Adrenal gland (tissue), 5 donors: ENCODE results near the gene SPAAR.

Experiments
- POLR2A ChIP-seq, 2 donors: fragments of 450-650 bp; IDR thresholded peaks; one replicate each; pipeline ENCODE4 v1.6.1; 2017; ENCODE audit warnings: antibody characterized with exemption in 2 of 2, mild to moderate bottlenecking in 2 of 2, moderate library complexity in 1 of 2
- TF ChIP-seq, protein P1 (sequence below), 6 experiments: fragments of 450-650 bp in 4 of 6; fragments of 200-600 bp in 2 of 6; sonication (generic) in 1 of 6; IDR thresholded peaks; 1 replicate in 5 of 6; 2 replicates in 1 of 6; pipeline versions ENCODE4 v1.5.1 to v1.8.0; 2016 to 2021; ENCODE audit warnings: antibody characterized with exemption in 6 of 6, mild to moderate bottlenecking in 2 of 6, moderate library complexity in 1 of 6
- donor health status: DM: no; HTN: no; CAD: no.

DNA sequence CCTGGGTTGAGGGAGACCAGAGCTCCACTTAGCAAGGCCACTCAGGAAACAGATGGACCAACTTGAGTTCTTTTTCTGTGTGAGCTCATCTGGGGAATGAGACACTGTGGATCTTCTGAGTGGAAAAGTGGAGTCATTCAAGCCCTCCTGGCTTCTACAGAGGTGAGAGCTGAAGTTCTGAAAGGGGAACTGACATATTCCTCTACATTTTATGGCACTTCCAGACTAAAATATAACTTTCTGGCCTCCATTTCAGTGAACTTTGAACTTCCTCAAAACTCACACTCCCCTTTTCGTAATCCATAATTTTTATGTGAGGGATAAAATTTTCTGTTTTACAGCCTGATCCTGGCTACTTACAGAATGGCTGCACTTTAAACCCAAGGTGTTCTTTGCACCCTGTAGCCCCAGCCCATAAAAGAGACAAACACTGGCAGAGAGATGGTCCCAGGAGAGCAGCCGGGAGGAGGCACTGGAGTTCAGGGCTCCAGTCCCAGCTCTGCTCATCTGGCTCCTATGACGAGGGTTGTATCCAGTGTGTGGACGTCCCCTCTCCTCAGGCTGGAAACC is 10.8 kb downstream of the SPAAR start:
- TF ChIP-seq, protein P1, sequence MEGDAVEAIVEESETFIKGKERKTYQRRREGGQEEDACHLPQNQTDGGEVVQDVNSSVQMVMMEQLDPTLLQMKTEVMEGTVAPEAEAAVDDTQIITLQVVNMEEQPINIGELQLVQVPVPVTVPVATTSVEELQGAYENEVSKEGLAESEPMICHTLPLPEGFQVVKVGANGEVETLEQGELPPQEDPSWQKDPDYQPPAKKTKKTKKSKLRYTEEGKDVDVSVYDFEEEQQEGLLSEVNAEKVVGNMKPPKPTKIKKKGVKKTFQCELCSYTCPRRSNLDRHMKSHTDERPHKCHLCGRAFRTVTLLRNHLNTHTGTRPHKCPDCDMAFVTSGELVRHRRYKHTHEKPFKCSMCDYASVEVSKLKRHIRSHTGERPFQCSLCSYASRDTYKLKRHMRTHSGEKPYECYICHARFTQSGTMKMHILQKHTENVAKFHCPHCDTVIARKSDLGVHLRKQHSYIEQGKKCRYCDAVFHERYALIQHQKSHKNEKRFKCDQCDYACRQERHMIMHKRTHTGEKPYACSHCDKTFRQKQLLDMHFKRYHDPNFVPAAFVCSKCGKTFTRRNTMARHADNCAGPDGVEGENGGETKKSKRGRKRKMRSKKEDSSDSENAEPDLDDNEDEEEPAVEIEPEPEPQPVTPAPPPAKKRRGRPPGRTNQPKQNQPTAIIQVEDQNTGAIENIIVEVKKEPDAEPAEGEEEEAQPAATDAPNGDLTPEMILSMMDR (IDR thresholded peaks at IDR 0.05) = no peak
- TF ChIP-seq POLR2A (IDR thresholded peaks at IDR 0.05) = no peak
